ENCODE data around the gene SNAP91.
"Not testable (repeated sequence)": the region's sequence is repeated elsewhere in the genome, so short reads cannot be mapped to it uniquely, and the experiment has no call there.

SNAP91 gene, protein sequence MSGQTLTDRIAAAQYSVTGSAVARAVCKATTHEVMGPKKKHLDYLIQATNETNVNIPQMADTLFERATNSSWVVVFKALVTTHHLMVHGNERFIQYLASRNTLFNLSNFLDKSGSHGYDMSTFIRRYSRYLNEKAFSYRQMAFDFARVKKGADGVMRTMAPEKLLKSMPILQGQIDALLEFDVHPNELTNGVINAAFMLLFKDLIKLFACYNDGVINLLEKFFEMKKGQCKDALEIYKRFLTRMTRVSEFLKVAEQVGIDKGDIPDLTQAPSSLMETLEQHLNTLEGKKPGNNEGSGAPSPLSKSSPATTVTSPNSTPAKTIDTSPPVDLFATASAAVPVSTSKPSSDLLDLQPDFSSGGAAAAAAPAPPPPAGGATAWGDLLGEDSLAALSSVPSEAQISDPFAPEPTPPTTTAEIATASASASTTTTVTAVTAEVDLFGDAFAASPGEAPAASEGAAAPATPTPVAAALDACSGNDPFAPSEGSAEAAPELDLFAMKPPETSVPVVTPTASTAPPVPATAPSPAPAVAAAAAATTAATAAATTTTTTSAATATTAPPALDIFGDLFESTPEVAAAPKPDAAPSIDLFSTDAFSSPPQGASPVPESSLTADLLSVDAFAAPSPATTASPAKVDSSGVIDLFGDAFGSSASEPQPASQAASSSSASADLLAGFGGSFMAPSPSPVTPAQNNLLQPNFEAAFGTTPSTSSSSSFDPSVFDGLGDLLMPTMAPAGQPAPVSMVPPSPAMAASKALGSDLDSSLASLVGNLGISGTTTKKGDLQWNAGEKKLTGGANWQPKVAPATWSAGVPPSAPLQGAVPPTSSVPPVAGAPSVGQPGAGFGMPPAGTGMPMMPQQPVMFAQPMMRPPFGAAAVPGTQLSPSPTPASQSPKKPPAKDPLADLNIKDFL

DNA sequence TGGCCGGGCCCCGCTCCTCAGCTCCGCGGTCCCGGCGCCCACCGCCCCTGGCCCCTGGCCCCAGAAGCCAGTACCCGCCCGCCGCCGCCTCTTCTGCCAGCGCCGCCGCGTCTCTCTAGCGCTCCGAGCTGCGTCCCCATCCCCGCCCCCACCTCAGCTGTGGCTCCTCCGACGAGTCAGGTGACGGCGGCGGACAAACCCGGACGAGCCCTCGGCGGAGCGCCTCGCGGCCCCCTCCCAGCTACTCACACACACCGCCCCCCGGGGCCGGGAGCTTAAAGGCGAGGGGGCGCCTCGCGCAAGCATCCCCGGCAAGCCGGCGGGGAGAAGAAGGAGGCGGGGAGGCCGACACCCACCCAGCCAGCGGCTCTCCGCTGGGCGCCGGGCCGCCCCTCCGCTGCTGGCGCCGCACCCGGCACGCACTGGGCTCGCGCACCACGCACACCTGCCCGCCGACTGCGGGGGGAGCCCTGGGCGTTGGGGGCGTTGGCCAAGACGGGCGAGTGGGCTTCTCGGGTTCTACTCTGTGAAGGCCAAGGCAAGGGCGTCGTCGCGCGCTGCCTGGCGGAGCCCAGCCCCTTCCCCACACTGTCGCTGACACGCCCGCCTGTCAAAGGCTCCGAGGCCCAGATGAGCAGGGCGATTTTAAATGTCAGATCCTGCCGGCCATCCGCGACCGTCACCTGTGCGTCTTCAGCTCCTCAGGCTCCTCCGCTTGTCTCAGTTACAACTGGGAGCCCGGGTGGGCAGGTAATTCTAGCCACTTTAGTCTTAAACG is at the start of gene SNAP91:
Gene SNAP91, minus strand, starts transcription at position 132 of the 778 bp plus-strand sequence. CDS start 1,174 bp downstream, outside the sequence.
- no peak for DNase-seq

DNA sequence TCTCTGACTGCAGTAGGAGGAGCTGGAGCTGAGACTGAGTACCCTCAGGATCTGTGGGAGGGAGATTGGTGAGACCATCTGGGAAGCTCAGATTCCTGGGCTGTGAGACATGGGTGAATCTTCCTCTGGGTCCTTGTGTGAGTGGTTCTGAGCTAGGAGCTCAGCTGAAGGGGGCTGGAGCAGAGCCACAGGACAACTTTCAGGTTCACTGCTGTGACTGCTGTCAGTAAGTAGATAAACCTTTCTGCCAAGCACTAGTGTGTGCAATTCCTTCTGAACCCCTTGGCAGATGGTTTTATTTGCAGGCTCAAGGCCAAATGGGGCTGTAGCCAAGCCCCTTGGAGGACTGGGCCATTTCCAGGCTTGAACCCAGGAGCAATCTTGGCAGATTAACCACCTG is 49.6 kb upstream of the SNAP91 start:
- DNase-seq = no peak

DNA sequence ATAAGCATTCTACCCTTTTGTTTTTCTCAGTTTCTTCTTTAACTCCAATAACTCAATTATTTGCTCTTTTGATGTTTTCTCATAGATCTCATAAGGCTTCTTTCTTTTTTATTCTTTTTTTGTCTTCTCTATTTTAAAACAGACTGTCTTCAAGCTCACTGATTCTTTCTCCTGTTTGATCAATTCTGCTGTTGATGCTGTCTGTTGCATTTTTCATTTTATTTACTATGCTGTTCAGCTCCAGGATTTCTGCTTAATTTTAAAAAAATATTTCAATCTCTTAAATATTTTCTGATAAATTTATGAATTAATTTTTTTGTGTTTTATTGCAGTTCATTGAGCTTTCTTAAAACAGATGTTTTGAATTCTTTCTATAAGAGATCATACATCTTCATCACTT is 48.1 kb upstream of the SNAP91 start:
- no peak for DNase-seq

DNA sequence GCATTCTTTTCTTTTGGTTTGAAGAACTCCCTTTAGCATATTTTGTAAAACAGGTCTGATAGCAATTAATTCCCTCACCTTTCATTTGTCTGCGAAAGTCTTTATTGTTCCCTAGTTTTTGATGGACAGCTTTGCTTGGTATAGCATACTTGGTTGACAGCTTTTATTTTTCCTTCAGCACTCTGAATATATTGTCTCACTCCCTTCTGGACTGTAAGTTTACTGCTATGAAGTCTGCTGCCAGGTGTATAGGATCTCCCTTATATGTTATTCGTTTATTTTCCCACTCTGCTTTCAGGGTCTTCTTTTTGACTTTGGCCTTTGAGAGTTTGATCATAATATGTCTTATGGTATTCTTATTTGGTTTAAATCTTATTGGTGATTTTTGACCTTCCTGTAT is 47.7 kb upstream of the SNAP91 start:
- DNase-seq = no peak

DNA sequence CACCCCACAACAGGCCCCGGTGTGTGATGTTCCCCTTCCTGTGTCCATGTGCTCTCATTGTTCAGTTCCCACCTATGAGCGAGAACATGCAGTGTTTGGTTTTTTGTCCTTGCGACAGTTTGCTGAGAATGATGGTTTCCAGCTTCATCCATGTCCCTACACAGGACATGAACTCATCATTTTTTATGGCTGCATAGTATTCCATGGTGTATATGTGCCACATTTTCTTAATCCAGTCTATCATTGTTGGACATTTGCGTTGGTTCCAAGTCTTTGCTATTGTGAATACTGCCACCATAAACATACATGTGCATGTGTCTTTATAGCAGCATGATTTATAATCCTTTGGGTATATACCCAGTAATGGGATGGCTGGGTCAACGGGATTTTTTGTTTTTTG is 43.5 kb upstream of the SNAP91 start:
- not testable (repeated sequence) for DNase-seq

DNA sequence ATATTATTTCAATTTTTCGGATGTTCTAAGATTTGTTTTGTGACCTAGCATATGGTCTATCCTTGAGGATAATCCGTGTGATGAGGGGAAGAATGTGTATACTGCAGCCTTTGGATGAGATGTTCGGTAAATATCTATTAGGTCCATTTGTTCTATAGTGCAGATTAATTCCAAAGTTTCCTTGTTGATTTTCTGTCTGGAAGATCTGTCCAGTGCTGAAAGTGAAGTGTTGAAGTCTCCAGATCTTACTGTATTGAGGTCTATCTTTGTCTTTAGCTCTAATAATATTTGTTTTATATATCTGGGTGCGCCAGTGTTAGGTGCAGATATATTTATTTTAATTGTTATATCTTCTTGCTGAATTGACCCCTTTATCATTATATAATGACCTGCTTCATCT is 32.2 kb upstream of the SNAP91 start:
- DNase-seq = no peak

DNA sequence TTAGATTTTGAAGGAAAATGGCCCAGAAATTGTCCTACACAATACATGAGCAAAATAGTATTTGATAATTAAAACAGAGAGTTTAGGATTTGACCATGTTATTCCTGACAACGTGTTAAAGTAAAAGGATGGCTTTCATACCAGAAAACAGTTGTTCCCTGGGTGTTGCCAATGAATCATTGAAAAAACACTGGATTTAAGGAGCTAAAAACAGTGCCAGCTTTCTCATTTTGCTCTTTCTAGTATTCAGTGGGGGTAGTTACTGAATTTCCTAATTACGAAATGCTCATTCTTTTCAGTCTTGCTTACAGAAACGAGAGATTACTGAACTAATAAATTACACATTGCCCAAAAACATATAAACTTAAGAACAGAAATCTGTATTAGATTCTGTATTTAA is 26.6 kb upstream of the SNAP91 start:
- DNase-seq = no peak

DNA sequence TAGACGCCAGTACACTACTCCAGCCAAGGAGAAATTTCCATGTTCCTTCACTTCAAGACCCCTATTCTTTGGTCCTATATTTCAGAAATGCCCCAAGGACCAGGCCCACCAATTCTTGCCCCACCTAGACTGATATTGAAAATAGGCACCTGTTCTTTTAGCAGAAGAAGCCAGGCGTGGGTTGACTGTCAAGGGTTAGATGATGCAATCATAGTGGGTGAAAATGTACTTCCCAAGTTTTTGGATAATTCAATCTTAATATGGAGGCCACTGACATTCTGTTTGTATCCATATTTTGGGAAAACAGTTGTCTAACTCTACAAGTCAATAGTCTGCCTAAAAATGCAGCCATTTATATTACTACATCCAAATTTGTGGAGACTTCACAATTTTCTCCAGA is 21.0 kb upstream of the SNAP91 start:
- DNase-seq = no peak

DNA sequence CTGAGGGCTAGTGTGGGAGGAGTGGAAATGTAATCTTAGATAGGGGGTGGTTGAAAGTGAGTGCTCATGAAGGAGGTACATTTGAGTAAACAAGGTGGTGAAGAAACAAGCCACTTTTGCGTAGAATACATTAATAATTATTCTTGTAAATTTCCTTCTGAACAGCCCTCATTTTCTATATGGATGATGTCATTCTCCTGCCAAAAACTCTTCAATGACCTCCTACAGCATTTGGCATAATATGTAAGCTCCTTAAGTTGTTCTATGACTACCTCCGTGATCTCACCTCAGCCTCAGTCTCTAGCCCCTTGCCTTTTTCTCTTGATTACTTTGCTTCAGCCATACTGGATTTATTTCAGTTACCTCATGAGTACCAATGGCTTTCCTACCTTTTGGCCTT is 14.0 kb upstream of the SNAP91 start:
- no peak for DNase-seq

DNA sequence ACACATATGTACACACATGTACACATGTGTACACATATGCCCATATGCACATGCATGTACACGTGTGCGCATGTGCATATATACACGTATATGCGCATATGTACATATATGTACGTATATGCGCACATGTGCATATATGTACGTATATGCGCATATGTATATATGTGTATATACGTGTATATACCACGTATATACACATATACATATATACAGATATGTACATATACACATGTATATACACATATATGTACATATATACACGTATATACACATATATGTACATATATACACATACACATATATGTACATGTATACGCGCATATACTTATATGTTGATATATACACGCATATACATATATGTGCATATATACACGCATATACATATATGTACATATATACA is 8.9 kb upstream of the SNAP91 start:
- DNase-seq = no peak

DNA sequence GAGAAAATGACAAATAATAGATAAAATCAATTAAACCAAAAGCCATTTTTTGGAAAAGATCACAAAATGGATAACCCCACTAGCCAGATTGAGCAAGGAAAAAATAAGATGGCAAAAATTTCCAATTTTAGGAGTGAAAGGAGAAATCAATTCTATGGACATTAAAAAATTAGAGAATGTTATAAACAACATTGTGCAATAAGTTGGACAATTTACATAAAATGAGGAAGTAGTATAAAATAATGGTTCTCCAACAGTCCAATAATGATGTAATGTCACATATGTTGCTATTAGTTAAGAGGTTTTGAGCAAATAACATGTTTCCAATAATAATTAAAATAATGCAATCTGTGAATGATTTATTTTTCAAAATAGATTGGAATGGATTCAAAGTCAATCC is 3.1 kb upstream of the SNAP91 start:
- DNase-seq = no peak

DNA sequence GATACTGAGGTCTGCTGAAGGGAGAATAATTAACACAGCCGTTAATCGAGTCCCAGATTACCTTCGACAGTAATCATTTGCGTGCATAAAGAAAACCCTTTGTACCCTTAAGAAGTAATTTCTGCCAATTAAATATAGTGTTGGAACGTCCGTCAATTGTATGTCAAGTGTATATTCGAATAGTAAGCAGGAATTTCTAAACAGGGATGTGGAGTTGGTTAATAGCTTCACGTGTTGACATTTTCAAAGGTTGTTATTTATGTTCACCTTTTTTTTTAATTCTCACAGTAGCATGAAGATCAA is 798 bp upstream of the SNAP91 start:
- no peak for DNase-seq

DNA sequence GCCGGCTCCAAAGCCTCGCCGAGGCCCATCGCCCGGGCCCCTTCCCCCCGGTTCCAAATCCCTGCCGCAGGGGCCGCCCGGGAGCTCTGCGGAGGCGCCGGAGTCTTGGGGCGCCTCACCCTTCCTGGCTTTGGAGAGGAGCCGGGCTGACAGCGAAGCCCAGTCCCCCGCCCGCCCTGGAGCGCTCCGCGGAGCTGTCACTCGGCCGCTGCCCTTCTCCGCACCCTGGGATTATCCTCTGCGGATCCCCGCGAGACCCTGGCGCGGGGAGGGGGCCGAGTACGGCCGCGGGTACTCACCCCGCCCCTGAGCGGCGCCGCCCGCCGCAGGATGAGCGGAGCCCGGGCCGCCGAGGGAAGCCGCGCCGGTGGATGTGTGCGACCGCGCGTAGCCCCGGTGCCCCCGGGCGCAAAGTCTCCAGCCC is 343 bp downstream of the SNAP91 start:
- no peak for DNase-seq

DNA sequence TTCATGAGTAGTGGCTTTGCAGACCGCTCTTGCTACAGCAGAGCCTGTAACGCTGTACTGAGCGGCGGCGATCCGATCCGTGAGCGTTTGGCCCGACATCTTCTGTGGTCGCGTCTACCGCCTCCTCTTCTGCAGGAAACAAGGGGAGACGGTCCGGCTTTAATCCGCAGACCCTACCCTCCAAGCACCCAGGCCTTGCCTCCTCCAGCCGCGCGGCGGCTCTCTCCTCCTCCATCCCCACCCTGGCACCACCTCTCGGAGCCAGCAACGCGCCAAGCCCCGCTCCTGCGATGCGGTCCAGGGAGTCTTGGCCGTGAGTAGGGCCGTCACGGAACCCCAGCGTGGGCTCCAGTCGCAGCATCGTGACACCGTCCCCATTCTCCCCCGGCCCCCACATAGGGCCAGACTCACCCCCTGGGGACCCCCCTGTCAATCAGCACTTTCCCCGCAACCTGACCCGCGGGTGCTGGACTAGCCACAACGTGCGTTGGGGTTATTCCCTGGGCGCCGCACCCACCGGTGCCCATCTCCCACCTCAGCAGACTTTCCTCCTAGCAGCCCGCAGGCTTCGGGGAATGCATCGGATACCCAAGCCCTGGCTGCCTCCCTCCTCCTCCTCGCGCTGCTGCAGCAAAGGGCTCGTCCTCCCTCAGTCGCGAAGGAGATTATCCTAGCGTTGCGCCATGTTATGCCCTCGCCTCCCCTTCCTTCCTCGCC is 914 bp downstream of the SNAP91 start:
- no peak for DNase-seq

DNA sequence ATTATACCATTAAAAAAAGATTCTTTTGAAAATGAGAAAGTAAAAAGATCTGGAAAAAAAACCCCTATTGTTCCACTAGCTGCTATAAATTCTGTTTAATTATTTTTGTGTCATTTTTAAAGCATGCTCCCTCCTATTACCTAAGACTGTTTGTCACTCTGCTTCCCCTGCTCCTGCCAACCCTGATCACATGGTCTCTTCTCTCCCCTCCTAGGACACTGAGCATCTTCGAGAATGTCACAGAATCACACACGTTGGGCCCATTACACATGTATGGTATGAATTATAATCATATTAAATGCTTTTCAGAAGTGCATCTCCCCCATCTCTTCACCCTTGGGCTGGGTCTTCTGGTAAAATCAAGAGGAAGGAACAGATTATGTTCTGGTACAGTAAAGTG is 6.2 kb downstream of the SNAP91 start:
- no peak for DNase-seq

DNA sequence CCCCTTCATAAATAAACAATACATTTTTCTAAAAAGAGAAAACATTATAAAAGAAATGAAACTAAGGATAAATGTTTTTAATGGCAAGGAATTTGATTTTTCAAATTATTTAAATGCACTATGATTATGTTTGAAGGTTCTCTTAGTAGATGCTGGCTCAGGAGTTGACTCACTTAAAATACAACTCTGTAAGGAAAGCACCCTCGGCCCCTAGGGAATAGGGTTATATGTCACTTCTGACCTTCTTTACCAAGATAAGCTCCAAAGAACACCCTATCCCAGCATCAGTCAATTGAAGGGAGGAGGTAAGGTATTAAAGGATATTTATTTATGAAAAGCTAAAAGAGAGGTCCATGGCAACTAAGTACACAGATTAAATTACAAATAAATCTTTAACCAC is 6.8 kb downstream of the SNAP91 start:
- DNase-seq = no peak

DNA sequence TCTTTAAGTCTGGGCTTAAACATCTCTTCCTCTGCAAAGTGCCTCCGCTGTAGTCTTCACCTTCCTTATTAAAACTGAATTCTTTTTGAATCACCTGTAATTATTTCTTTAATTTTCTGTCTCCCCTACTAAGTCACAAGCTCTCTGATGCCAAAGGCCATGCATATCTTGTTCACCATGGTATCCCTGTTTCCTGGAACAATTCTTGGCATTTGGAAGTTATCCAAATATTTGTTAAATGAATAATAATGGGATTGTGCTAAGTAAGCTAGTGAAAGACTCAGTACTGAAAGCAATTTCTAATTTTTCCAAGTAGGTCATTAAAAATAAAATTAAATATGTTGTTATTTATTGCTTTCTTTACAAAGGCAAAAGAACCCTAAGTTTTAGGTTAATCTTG is 12.2 kb downstream of the SNAP91 start:
- no peak for DNase-seq

DNA sequence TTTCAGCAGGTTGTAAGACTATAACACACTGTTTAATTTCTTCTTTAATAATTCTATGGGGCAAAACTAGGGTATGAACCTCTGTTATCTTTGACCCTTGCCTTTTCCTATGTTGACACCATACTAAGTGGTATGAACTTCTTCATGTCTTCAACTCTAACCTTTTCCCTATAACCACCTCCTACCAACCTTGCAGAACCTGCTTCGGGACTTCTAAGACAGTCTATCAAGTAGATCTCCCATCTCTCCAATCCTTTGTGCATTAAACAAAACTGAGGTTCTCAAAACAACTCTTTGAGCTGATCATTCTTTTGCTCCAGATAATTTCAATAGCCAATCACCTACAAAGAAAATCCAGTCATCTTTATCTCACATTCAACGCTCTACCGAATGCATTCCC is 23.4 kb downstream of the SNAP91 start:
- DNase-seq = no peak

DNA sequence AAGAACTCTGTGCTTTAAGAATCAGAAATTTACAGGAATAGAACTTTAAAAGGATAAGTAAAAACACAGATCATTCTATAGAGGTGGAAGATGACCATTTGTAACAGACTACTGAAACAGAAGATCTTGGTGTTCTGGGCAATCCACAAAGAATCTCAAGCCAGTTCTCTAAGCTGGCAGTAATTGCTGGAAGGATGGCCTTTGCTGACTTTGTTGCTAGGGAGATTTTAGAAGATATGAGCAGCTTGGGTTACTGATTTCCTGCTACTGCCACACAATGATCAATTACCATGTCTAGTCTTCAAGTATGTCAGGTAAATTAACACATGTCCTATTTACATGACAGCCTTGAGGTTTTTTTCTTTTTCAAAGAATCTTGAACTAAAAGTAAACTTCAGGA is 31.1 kb downstream of the SNAP91 start:
- no peak for DNase-seq

DNA sequence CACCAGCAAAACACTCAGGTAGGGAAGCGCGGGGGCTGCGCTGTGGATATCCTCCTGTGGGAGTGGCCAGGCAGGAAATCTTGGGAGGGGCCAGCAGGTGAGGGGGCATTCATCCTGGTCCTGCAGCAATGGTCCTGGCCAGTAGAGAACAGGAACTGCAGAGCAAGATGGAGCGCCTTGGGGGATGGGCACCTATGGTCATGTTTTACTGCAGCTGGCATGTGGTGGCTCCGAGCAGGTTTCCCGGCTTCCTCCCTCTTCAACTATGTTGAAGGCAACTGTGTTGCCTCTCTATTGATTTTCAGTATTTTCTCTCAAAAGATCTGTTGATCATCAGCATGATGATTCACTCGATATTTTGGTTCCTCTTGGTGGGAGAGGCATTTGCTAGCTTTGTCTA is 70.9 kb downstream of the SNAP91 start:
- no peak for DNase-seq

DNA sequence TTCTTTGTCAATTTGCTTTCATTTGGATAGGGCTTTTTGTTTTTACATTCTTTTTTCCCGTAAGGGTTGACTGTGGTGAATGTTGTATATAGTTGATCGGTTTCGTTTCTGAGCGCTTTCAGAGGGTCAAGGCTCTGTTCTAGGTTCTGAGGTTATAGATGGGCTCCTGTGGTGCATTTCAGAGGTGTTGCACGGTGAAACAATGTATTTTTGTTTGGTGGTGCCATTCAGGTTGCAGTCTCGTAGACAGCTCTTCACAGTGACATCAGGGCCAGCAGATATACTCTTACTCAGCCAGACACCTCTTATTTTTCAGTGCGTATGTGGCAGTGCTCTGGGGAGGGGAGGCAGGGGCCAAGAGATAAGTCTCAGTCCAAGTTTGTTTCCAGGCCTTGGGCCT is 72.1 kb downstream of the SNAP91 start:
- DNase-seq = no peak

DNA sequence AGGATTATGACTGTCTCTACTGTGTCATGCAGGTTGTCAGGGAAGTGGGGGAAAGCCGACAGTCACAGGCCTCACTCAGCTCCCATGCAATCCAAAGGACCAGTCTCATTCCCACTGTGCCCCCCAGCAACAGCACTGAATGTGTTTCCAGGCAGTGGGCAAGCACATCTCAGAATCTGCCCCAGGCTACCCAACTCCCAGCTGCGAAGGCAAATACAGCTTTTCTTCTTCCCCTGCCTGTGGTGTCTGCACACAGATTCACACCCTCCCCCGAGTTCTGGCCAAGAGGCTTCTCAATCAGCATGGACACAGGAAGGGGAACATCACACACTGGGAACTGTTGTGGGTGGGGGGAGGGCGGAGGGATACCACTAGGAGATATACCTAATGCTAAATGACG is 75.3 kb downstream of the SNAP91 start:
- no peak for DNase-seq

DNA sequence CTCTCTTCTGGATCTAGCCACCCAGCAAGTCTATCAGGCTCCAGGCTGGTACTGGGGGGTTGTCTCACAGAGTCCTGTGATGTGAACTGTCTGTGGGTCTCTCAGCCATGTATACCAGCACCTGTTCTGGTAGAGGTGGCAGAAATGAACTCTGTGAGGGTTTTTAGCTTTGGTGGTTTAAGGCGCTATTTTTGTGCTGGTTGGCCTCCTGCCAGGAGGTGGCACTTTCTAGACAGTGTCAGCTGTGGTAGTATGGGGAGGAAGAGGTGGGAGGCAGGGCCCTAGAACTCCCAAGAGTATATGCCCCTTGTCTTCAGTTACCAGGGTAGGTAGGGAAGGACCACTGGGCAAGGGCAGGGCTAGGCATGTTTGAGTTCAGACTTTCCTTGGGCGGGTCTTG is 75.8 kb downstream of the SNAP91 start:
- no peak for DNase-seq

All from CD4-positive, alpha-beta T cell treated with Interleukin-4 for 4 hours (primary cell).